ENCODE results near the gene PCID2.

The PCID2 gene

GRCh38 chr13:113187883-113188665 lies 20.4 kb downstream of the PCID2 start:
- H3K4me3 ChIP-seq (ENCODE audit: low read depth, low read length): no peak overlapping the region
- peak; percentile 95 for DNase-seq (ENCODE audit: low read depth)
- TF ChIP-seq CTCF (conservative IDR thresholded peaks at IDR 0.05; ENCODE audit: low read depth, low read length): no peak

- DNase-seq (ENCODE audit: low read depth): peak; percentile 99
- TF ChIP-seq CTCF (conservative IDR thresholded peaks at IDR 0.05; ENCODE audit: low read depth, low read length): peak; percentile 28
- peak overlapping the region; percentile 8 for H3K4me3 ChIP-seq (ENCODE audit: low read depth, low read length)
Observed at GRCh38 chr13:113187263-113187669, 21.2 kb downstream of the PCID2 start.

GRCh38 chr13:113186061-113186900 lies 22.2 kb downstream of the PCID2 start:
- DNase-seq (ENCODE audit: low read depth): no peak
- no peak overlapping the region for H3K4me3 ChIP-seq (ENCODE audit: low read depth, low read length)
- no peak for TF ChIP-seq CTCF (conservative IDR thresholded peaks at IDR 0.05; ENCODE audit: low read depth, low read length)

- H3K4me3 ChIP-seq (ENCODE audit: low read depth, low read length): no peak overlapping the region
- DNase-seq (ENCODE audit: low read depth): no peak
- TF ChIP-seq CTCF (conservative IDR thresholded peaks at IDR 0.05; ENCODE audit: low read depth, low read length): no peak
Observed at GRCh38 chr13:113184568-113185440, 23.7 kb downstream of the PCID2 start.

GRCh38 chr13:113183450-113184129 lies 24.9 kb downstream of the PCID2 start:
- no peak overlapping the region for H3K4me3 ChIP-seq (ENCODE audit: low read depth, low read length)
- TF ChIP-seq CTCF (conservative IDR thresholded peaks at IDR 0.05; ENCODE audit: low read depth, low read length): no peak
- peak; percentile 72 for DNase-seq (ENCODE audit: low read depth)

- peak; percentile 98 for DNase-seq (ENCODE audit: low read depth)
- H3K4me3 ChIP-seq (ENCODE audit: low read depth, low read length): no peak overlapping the region
- TF ChIP-seq CTCF (conservative IDR thresholded peaks at IDR 0.05; ENCODE audit: low read depth, low read length): no peak
Observed at GRCh38 chr13:113182046-113182445, 26.4 kb downstream of the PCID2 start.
